NCI-H2196 (cell line): ENCODE measurements around the gene DRC7.

Experiments
- DNase-seq: peaks from one replicate; lab custom pipeline; 2025; ENCODE audit not compliant: unreplicated experiment; lab: John Stamatoyannopoulos, UW

Gene DRC7

GRCh38 chr16:57781349-57781740 lies 86.7 kb downstream of the DRC7 start:
- DNase-seq = no peak
